ENCODE measurements around the gene COL13A1. TPM values are rescaled to one million over a fixed set of nuclear protein-coding genes. Genes with fewer than 3 reads are reported as not detected.

The COL13A1 gene
- total and polyA plus RNA-seq, 2 donors (not counting 1 experiment from before 2014, with no cell fraction given): 5.7 to 7.4 TPM

DNA sequence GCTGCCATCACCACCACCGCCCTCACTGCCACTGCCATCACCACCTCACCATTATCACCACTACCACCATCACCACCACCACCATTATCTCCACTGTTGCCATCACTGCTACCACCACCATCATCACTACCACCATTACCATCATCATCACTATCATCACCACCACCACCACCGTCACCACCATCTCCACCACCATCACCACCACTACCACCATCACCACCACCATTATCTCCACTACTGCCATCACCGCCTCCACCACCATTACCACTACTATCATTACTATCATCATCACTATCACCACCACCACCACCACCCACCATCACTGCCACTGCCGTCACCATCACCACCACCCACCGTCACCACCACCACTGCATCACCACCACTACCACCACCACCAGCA lies 9.9 kb upstream of the COL13A1 start:
- no peak for DNase-seq (ENCODE audit: low read depth in 2 of 2)
- Histone ChIP-seq H3K27ac (ENCODE audit: insufficient read depth, low read length) (no peak overlapping the region), H3K36me3 (ENCODE audit: control insufficient read depth, insufficient read depth, low read length) (no peaks in the 10 kb centered on the region), H3K79me2 (ENCODE audit: control insufficient read depth, insufficient read depth, low read length) (no peaks in the 10 kb centered on the region), H3K4me3 (replicated peaks in 1 of 4; ENCODE audit: control extremely low read depth in 1 of 4, insufficient read depth in 1 of 4, low read depth in 3 of 4, low read length in 4 of 4) (no peak overlapping the region), H3K9me3 (ENCODE audit: control insufficient read depth, insufficient read depth, low read depth, low read length) (no peaks in the 10 kb centered on the region), H3K27me3 (ENCODE audit: control insufficient read depth, insufficient read depth, low read length) (peaks cover 11% of the 10 kb centered on the region), H3K4me2 (ENCODE audit: extremely low read depth, insufficient read depth, low read length) (no peak overlapping the region), H2AFZ (ENCODE audit: low read length) (no peak overlapping the region), H3K4me1 (ENCODE audit: control insufficient read depth, extremely low read depth, insufficient read depth, low read length) (no peaks in the 10 kb centered on the region), H3K9ac (ENCODE audit: insufficient read depth, low read length) (no peak overlapping the region), H4K20me1 (ENCODE audit: control insufficient read depth, extremely low read depth, insufficient read depth, low read length) (no peaks in the 10 kb centered on the region)
- TF ChIP-seq, protein P1, sequence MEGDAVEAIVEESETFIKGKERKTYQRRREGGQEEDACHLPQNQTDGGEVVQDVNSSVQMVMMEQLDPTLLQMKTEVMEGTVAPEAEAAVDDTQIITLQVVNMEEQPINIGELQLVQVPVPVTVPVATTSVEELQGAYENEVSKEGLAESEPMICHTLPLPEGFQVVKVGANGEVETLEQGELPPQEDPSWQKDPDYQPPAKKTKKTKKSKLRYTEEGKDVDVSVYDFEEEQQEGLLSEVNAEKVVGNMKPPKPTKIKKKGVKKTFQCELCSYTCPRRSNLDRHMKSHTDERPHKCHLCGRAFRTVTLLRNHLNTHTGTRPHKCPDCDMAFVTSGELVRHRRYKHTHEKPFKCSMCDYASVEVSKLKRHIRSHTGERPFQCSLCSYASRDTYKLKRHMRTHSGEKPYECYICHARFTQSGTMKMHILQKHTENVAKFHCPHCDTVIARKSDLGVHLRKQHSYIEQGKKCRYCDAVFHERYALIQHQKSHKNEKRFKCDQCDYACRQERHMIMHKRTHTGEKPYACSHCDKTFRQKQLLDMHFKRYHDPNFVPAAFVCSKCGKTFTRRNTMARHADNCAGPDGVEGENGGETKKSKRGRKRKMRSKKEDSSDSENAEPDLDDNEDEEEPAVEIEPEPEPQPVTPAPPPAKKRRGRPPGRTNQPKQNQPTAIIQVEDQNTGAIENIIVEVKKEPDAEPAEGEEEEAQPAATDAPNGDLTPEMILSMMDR (conservative IDR thresholded peaks at IDR 0.05 in 1 of 2, IDR thresholded peaks at IDR 0.05 in 1 of 2; ENCODE audit: low read depth in 1 of 2, low read length in 2 of 2): no peak
- no peak for TF ChIP-seq EZH2 (IDR thresholded peaks at IDR 0.05; ENCODE audit: low read length, missing control alignments)

DNA sequence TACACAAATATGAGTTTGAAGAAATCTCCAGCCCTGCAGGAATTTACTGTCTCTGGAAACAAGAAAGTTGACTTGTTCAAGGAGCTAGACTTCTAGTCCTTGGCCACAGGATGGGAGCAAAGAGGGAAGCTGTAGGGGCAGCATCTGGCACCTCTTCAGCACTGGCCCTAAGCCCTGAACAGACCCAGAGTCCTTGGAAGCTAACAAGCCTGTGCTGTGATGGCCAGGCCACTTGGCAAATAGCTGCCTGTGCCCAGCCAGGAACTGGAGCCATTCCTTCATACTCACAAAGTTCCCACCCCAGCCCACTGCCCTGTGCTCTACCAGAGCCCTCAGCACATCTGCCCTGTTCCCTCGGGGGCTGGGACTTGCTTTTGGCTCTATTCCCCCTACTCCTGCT lies 9.4 kb upstream of the COL13A1 start:
- H3K36me3 ChIP-seq (ENCODE audit: control insufficient read depth, insufficient read depth, low read length): no peaks in the 10 kb centered on the region
- H3K4me3 ChIP-seq (replicated peaks in 1 of 4; ENCODE audit: control extremely low read depth in 1 of 4, insufficient read depth in 1 of 4, low read depth in 3 of 4, low read length in 4 of 4): no peak overlapping the region
- no peaks in the 10 kb centered on the region for H3K4me1 ChIP-seq (ENCODE audit: control insufficient read depth, extremely low read depth, insufficient read depth, low read length)
- peaks cover 11% of the 10 kb centered on the region for H3K27me3 ChIP-seq (ENCODE audit: control insufficient read depth, insufficient read depth, low read length)
- H3K4me2 ChIP-seq (ENCODE audit: extremely low read depth, insufficient read depth, low read length): no peak overlapping the region
- H3K27ac ChIP-seq (ENCODE audit: insufficient read depth, low read length): no peak overlapping the region
- H4K20me1 ChIP-seq (ENCODE audit: control insufficient read depth, extremely low read depth, insufficient read depth, low read length): no peaks in the 10 kb centered on the region
- TF ChIP-seq EZH2 (IDR thresholded peaks at IDR 0.05; ENCODE audit: low read length, missing control alignments): no peak
- TF ChIP-seq, protein P1 (conservative IDR thresholded peaks at IDR 0.05 in 1 of 2, IDR thresholded peaks at IDR 0.05 in 1 of 2; ENCODE audit: low read depth in 1 of 2, low read length in 2 of 2): no peak
- no peaks in the 10 kb centered on the region for H3K79me2 ChIP-seq (ENCODE audit: control insufficient read depth, insufficient read depth, low read length)
- no peak for DNase-seq (ENCODE audit: low read depth in 2 of 2)
- no peak overlapping the region for H2AFZ ChIP-seq (ENCODE audit: low read length)
- H3K9ac ChIP-seq (ENCODE audit: insufficient read depth, low read length): no peak overlapping the region
- H3K9me3 ChIP-seq (ENCODE audit: control insufficient read depth, insufficient read depth, low read depth, low read length): no peaks in the 10 kb centered on the region

DNA sequence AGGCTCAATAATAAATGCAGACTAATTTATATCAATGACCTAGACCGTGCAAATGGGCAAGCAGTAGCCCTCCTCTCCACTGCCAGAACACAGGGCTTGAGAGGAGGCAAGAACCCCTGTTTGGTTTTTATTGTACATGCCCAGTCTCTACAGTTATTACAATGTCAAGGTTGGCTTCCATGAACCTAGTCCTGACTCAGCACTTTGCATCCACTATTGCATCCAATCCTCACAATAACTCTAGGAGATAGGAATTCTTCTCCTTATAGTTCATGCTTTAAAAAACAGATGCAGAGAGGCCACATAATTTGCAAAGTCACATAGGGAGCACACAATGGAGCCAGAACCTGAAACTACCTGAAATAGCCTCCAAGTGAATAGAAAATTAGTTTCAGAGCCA lies 7.0 kb upstream of the COL13A1 start:
- no peaks in the 10 kb centered on the region for H3K79me2 ChIP-seq (ENCODE audit: control insufficient read depth, insufficient read depth, low read length)
- peaks cover 13% of the 10 kb centered on the region for H3K27me3 ChIP-seq (ENCODE audit: control insufficient read depth, insufficient read depth, low read length)
- no peak for TF ChIP-seq EZH2 (IDR thresholded peaks at IDR 0.05; ENCODE audit: low read length, missing control alignments)
- TF ChIP-seq, protein P1 (conservative IDR thresholded peaks at IDR 0.05 in 1 of 2, IDR thresholded peaks at IDR 0.05 in 1 of 2; ENCODE audit: low read depth in 1 of 2, low read length in 2 of 2): no peak
- no peaks in the 10 kb centered on the region for H3K4me1 ChIP-seq (ENCODE audit: control insufficient read depth, extremely low read depth, insufficient read depth, low read length)
- H3K9ac ChIP-seq (ENCODE audit: insufficient read depth, low read length): no peak overlapping the region
- no peaks in the 10 kb centered on the region for H3K36me3 ChIP-seq (ENCODE audit: control insufficient read depth, insufficient read depth, low read length)
- no peak overlapping the region for H3K4me2 ChIP-seq (ENCODE audit: extremely low read depth, insufficient read depth, low read length)
- H2AFZ ChIP-seq (ENCODE audit: low read length): no peak overlapping the region
- H4K20me1 ChIP-seq (ENCODE audit: control insufficient read depth, extremely low read depth, insufficient read depth, low read length): no peaks in the 10 kb centered on the region
- H3K9me3 ChIP-seq (ENCODE audit: control insufficient read depth, insufficient read depth, low read depth, low read length): no peaks in the 10 kb centered on the region
- no peak overlapping the region for H3K4me3 ChIP-seq (replicated peaks in 1 of 4; ENCODE audit: control extremely low read depth in 1 of 4, insufficient read depth in 1 of 4, low read depth in 3 of 4, low read length in 4 of 4)
- DNase-seq (ENCODE audit: low read depth in 2 of 2): no peak
- H3K27ac ChIP-seq (ENCODE audit: insufficient read depth, low read length): no peak overlapping the region
